ENCODE results near the gene TMEM158. TPM values are rescaled to one million over a fixed set of nuclear protein-coding genes. Genes with fewer than 3 reads are reported as not detected.

TMEM158 gene
- total and polyA plus RNA-seq, 2 of the 8 experiments (the other 6 are each of a cell fraction or from before 2014, with no cell fraction given), result 6.8 to 30.3 TPM

GRCh38 chr3:45219694-45220093, 6.4 kb downstream of the TMEM158 start (continued):
- TF ChIP-seq SP1 (IDR thresholded peaks at IDR 0.05; ENCODE audit: low read depth, low read length) (no peak), SIRT6 (IDR thresholded peaks at IDR 0.05; ENCODE audit: low read length) (no peak), ATF2 (IDR thresholded peaks at IDR 0.05; ENCODE audit: low read length) (no peak), SP2 (IDR thresholded peaks at IDR 0.05; ENCODE audit: low read length) (no peak), CHD2 (IDR thresholded peaks at IDR 0.05; ENCODE audit: low read length) (no peak), YY1 (IDR thresholded peaks at IDR 0.05; ENCODE audit: low read depth, low read length) (no peak)

Data from H1 (cell line).